Stimulated activated CD4-positive, alpha-beta T cell treated with anti-CD3 and anti-CD28 coated beads, Interleukin-4, amount 100 ng/mL, for 48 hours (primary cell): ENCODE results near the gene ZNF664.

ENCODE experiments used
- DNase-seq, 2 donors: peaks; one replicate each; pipeline ENCODE4 v3.0.0-alpha.2; 2020; ENCODE audit warnings: low read depth in 2 of 2

ZNF664 gene

DNA sequence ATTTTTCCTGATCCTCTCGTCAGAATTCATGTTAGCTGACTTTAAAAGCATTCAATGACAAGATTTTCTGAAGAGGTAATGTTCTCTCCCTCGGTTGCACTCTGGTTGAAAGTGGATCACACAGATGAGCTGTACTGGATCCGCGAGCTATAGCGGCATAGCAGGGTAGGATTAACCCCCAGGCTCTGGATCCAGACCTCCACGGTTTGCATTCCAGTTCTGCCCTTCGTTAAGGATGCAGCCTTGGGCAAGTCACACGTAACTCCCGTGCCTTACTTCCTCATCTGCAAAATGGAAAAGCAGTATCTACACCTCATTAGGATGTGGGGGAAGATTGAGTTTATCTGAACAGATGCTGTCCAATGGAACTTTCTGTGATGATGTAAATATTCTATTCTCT, 14.1 kb upstream of the ZNF664 start:
- DNase-seq: no peak

DNA sequence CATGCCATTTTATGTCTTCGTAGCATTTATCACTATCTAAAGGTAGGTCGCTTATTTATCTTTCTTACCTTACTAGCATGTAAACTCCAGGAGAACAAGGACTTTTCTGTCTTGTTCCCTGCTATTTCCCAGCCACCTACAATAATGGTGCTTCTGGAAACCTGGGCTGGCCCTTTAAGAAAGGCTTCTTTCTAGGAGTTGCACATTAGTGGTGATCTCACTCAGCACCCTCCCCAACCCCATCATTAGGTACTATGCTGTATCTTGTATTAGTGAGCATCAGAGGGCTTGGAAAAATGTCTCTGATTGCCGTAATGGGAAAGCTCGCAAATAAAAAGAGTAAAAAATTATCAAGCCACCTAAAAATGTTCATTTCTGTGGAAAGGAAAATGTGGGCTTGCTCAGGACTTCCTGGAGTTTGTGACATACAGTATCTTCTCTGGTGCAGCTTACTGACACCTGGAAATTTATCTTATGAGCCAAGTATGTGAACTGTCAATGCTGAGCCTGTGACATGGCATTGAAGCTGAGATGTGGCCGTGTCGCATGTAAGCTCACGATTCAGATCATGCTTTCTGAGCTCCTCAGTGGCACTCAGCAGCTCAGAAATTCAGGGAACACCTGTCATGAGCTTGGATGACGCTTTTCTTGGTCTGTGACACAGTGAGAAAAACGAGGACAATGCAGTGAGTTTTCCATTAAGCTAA, 12.8 kb upstream of the ZNF664 start:
- no peak for DNase-seq

DNA sequence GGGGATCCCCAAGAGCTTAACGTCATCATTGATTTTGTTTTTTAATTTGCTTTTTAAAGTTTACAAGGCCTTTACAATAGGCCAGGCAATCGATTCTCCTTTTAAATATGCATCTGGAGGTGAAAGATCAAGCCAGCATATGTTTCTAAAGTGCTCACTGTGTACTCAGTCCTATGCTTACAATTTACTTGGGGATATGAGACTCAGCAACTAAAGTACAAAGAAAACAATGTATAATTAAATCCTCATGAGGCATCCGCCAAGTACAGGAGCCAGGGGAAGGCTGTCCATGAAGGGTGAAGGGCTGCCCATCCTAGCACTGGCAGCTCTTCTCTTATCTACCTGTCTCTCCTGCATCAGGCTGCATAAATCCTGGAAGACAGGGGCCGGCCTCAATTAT, 12.2 kb upstream of the ZNF664 start:
- DNase-seq: no peak

DNA sequence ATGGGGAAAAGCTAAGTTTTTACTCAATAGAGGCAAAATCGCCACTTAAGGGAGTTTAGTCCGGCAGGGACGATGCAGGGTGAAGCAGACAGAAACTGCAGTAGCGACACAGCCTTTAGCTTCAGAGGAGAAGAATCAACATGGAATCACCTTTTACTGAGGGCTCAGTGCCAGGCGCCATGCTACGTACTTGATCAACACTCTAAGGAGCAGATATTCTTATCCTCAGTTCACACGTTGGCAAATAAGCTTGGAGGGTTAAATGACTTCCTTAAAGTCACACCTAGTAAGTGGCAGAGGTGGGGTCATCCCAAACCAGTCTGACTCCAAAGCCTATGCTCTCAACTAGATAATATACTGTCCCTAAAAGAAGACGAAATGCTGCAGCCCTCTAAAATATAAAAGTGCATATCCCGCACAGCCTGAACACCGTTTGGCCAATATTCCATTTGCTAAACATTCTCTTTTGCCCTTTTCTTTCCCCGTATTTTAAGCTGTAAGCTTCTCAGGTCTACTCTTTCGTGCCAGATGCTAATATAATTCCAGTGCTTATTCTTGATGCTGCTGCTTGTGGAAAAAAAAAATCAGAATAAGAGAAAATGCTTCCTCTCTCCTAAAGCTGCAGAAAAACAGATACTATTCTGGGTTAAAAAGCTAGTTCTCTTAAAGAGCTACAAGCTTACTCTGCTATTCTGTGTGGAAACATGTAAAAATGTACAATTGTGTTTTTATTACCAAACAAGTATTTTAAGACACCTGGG, 11.2 kb upstream of the ZNF664 start:
- DNase-seq: no peak

DNA sequence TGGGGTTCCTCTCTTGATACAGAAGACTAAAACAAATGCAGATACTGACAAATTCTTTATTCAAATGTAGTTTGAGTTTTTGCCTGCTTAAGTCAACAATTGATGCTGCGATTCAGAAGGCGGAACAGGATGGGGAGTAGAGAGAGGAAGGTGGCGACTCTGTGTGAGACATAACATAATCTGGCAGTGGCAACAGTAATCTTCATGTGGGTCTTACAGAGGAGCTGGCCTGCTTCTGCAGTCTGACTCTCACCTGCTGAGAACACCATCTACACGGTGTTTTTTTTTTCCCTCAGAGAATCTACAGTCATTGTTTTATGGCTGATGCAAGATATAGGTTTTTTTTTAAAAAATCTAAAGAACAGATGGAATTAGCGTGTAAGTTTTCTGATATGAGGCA, 10.5 kb upstream of the ZNF664 start:
- no peak for DNase-seq

DNA sequence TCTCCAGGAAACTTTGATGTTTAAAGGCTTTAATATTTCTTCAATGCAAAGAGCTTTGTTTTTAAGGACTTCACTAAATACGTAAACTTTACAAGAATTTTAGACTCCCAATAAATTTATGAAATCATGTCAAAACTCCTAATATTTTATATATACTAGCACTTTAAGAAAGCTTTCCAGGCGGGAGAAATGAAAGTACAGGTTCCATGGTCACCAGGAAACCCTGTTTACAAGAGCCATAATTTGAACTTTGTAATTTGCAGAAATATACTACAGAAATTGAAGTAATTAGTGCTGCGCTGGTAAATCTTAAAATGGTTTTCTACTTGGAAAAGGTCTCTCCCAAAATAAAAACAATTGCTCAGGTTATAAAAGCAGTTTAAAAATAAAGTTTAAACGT, 9.2 kb upstream of the ZNF664 start:
- DNase-seq: no peak

DNA sequence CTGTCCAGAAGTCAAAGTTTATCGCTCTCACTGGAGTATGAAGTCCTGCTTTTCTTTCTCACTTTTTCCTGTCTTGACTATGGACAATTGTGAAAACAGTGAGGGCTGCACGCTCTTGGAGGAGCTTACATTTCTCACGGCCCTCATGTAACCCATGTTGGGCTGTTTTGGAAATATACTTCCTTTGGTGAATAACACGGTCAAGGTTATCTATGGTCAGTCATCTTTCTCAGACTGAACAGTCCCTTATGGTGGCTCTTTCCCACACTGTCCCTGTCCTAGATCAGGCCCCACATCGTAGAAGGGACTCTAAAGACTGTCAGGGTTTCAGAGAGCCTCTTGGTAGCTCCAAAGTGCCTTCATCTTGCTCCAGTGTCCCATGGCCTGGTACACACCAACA, 7.6 kb upstream of the ZNF664 start:
- DNase-seq: no peak

DNA sequence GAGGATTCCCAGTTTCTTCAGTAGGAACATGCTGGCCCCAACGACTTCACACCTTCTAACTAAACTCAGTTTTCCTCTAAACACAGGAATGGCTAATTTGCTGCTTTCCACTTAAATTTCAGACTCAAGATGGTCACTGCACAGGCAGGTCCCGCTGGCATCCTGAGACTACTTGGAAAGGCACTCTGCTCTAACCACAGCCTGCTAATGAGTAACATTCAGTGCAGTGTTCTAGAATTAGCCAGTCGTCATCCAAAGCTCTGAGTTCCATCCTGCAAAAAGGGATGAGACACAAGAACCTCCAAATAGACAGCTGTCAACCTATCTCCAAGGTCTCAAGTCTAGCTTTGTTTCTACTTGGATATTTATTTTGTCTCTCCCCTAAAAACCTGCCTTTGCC, 6.4 kb upstream of the ZNF664 start:
- DNase-seq: no peak

DNA sequence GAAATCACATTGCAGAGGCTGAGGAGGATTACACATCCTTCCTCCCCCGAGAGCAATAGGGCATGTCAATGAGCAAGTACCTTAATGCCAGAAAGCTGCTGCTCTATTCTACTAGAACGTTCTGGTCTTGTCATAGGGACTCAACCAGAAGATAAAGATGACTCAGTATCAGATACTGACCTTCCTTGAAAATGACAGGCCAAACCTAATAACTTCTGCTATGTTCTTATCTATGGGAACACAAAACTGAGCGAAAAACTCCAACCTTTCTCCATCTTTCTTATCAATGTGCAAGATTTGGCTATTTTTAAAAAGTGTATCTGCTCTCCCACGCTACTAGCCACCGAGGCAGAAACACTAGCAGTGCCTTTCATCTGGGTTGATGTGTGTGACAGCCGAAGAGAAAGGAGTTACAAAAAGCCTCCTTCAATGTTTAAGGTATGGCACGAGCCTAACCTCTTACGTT, 5.9 kb upstream of the ZNF664 start:
- no peak for DNase-seq

DNA sequence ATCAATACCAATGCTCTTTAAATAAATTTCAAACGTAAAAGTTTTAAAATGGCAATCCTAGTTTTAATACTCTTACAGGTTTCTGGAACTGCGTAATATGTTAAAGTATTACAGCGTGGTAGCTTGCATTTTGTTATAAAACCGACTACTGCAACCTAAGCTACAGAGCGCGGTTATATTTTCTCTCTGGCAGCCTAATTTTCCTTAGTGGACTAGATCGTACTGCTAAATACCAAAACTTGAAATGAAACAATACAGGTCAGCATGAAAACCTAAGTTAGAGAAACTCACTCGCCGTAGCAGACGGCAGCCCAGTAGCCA, 1.6 kb upstream of the ZNF664 start:
- DNase-seq: no peak

DNA sequence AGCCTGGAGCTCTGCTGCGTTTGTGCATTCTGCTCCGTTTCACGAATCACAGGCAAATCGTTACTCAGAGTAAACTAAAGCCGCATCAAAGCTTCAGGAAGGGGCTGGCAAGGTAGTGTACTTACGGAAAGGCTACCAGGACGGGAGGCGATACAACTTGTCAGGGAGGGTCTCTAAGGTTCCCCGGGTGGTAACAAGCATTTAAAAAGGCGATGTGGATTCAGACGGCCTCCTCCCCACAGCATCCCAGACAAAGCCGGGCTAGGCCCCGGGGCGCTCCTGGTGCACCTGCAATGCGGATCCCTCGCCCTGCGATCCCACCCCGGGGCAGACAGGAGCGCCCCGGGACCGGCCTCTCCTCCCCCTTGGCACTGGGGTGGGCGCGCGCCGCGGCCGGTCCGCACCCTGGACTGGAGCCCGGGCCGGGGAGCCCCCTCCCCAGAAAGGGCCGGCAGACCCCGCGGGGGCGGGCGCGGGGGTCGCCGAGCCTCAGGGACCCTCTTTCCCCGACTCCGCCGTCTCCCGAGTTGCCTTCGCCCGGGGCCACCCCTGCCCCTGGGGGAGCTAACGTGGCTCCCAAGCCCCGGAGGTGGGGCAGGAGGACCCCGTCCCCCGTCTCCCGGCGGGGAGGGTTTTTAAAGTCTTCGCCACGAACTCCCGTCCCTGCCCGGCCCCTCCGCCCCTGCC, 1.1 kb upstream of the ZNF664 start:
- DNase-seq: peak; percentile 13 to 16

DNA sequence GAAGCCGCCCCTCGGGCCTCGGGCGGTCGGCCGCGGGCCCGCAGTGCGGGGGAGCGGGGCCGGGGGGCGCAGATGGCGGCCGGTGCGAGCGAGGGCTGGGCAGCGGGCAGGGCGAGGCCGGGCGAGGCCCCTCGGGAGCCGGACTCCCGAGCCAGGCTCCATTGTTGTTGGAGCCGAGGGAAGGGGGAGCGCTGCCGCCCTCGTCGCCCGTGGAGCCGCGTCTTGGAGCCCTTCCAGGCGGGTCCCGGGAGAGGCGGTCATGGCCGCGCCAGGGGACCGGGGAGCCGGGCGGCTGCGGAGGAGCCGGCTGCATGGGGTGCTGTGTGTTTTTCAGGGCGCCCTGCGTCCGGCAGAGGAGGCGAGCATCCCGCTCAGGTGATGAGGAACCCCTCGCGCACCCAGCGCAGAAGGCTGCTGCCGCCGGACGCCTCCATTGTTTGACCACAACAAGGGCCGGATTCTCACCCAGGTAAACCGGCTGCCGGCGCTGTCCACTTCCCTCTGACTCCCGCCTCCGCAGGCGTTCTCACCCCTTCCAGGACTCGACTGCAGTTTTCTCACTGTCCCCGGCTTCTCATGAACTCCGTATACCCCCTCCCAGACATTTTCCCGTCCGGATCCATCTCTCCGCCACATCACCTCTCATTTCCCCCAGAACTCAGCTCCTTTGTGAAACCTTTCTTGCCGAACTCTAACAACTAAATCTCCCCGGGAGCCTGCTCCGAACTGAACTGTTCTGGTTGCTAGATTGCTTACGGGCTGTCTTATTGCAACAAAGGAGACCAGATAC, 732 bp downstream of the ZNF664 start:
- DNase-seq: no peak

DNA sequence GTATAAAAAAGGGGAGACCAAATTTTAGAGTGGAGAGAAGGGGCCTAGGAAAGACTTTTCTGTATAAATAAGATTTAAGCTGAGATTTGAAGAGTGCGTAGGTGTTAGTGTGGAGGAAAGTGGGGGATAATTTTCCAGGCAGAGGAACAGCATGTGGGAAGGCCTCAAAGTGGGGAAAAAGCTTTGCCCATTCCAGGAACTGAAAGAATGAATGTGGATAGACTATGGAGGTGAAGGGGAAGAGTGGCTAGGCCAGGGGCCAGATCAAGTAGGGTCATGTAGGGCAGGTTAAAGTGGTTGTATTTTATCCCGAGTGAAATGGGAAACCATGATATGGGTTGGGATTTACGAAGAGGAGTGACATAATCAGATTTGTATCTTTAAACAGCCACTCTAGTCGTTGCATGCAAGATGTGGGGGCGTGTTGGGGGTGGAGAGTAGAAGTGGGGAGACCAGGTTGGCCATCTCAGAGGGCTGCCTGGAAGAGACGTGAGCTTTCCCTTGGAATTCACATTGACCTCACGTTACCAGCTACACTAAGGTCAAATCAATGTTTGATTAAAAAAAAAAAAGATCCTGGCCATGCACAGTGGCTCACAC, 3.3 kb downstream of the ZNF664 start:
- no peak for DNase-seq

DNA sequence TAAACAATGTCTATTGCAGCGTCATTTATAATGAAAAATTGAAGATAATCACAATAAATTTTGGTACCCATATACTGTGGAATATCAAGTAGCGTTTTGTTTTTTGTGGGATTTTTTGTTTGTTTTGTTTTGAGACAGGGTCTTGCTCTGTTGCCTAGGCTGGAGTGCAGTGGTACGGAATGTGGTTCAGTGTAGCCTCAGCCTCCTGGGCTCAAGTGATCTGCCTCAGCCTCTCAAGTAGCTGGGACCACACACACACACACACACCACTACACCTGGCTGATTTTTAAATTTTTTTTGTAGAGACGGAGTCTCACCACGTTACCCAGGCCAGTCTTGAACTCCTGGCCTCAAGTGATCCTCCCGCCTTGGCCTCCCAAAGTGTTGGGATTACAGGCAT, 6.6 kb downstream of the ZNF664 start:
- no peak for DNase-seq

DNA sequence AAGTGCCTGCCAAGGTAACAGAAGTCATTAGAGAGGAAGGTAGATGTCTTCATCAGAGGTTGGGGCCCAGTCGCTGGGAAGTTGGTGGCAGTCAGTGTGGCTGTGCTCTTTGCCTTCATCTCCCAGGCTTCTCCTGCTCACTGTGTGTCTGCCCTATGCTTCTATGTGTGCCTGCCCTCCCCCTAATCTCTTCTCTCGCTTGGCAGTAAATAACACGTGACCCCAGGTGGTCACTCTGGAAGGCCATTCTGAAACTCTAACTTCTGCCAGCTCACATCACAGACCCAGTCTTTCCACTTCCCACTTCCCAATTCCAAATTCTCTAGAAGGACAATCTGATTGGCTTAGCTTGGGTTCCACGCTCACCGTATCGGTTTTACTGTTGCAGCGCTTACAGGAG, 9.3 kb downstream of the ZNF664 start:
- no peak for DNase-seq

DNA sequence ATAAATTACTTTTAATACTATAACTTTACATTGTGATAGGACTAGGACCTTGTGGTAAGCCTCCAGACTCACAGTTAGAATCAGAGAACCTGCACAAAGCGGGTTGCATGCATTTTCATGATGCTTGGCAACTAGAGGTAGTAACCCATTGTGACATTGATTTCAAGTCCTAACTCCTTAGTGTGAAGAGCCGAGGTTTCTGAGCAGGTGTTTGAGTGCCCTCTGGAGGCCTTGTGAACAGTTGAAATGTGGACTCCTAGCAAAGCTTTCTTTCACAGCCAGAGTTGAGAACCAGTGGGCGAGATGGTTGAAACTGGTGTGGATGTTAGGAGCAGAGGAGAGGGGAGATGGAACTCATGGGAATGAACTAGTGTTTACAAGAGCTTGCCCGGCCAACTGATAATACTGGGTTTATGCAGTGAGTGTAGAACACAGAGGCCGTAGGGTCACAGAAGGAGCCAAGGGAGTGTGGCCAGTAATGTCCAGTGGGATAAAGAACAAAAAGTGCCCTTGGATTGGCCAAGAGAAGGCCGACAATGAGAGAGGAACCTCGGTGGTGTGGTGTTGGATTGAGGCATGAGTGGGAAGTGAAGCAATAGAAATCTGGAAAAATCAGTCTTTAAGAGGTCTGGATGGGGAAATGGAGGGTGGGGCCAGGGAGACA, 10.9 kb downstream of the ZNF664 start:
- DNase-seq: no peak

DNA sequence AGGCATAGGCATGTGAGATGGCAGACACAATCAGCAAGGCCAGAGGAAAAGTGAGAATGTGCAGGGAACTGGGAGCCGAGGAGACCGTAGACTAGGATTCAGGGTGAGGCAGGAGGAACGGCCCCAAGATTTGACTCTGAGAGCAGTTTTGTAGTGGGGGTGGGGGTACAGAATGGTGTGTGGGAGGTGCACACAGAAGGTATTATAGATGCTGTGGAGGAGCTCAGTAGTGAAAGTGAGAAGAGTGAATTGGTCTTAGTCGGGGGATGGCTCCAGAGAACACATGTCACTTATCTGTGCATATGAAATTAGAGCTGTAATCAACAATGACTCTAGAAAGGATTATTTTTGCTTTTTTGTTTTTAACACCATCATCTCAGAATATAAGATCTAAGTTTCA, 11.9 kb downstream of the ZNF664 start:
- no peak for DNase-seq

DNA sequence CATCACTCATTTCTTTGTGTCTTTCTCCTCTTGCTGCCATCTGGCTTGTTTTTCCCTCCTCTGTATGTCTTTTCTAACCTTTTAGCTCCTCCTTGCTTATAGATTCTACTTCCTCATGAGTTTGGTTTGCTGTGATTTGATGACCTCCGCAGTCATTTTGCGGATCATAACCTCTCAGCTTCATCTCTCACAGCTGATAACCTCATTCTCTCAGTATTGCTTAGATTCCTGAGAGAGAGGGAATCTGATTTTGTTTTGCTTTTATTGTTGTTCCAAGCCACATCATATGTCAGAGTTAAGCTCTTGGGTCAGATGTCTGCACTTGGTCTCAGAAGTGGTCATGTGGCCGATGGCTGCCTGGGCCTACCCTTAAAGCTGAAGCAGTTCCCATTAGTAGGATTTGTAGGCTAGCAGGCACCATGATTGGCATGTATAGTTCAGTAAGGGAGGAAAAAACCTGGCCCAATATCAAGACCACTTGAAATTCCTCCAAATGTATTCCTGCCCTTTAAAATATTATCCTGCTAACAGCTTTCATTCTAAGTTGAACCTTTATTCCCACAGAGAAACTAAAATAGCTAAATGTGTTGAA, 13.5 kb downstream of the ZNF664 start:
- no peak for DNase-seq

DNA sequence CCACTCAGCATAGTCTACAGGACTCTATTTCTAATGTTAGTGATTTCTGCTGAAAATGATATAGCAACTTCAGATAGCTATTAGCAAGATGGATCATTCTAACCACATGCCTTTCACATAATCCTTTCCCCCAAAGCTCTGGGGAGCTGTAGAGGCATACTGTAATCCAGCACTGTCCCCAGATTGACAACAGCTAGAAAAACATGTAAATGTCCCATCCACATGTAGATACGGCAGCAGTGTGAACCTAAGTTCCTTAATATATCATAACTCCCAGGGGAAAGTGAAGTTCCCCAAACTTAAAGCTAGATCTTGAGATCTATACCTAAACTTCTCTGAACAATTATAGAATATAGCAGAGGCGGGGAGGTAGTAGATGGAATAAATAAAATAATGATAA, 14.0 kb downstream of the ZNF664 start:
- no peak for DNase-seq

DNA sequence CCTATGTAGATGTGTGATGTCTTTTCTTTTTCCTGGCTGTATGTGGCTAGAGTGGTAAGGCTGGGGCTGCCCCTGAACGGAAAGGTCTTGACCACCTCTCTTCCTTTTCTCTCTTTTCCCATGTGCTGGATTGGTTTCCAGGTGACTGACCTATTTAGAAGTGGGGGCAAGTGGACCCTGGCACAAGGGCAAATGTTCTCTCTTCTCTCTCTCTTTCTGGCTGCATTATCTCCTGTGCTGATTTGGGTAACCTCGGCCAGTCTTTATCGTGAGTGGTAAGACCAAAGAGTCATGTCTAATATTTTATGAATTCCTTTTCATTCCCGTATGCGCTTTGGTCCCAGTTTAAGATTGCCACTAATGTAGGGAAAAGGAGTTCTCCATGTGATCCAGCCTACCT, 16.2 kb downstream of the ZNF664 start:
- DNase-seq: no peak

DNA sequence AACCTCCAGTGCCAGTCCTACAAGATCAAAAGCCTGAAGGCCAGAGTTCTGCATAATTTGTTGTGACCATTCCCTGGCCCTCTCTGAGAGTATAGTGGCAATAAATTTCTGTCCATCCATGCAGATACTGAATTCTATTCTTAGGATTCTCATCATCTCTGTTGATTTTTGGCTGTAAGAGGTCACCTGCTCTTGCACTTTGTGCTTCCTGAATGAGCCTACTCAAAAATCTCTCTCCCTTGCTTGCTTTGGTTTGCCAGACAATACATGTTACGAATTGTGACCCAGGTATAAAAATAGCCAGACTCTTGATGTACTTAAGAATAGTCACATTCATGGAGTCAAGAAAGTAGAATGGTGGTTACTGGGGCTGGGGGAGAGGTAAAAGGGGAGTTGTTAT, 16.7 kb downstream of the ZNF664 start:
- no peak for DNase-seq
